OCI-LY7 (cell line): ENCODE measurements around the gene PNPLA6. TPM values are rescaled to one million over a fixed set of nuclear protein-coding genes. Genes with fewer than 3 reads are reported as not detected.

Source experiments
- BruUV-seq: library from RNA; stranded (reverse); fragments of 400-500 nt; replicated peaks from 2 replicates; lab custom pipeline; 2021; lab: Mats Ljungman, UMichigan
- CTCF ChIA-PET: fragments of 300-600 bp; sonication (Branson Sonifier 250); formaldehyde crosslinking; loops from one replicate; lab custom pipeline; 2022; ENCODE audit warnings: antibody characterized with exemption; ENCODE audit not compliant: unreplicated experiment; lab: Charles Lee
- POLR2A ChIA-PET: fragments of 300-600 bp; sonication (Branson Sonifier 250); formaldehyde crosslinking; loops from one replicate; lab custom pipeline; 2022; ENCODE audit warnings: antibody characterized with exemption; lab: Charles Lee
- DNase-seq: peaks from one replicate; pipeline ENCODE4 v3.0.0-alpha.2; 2015; ENCODE audit warnings: low spot score
- H2AFZ ChIP-seq: fragments of 200-600 bp; sonication (generic), shearing (Covaris generic); 2 replicates; pipeline ENCODE4 v1.6.1; 2014; ENCODE audit warnings: mild to moderate bottlenecking, antibody characterized with exemption, low read length, moderate library complexity
- H3K27ac ChIP-seq: fragments of 200-600 bp; sonication (generic); 2 replicates; pipeline ENCODE4 v1.5.1; 2014; ENCODE audit warnings: mixed run types, low read depth, mild to moderate bottlenecking, moderate library complexity, low read length, inconsistent platforms; ENCODE audit not compliant: poor library complexity, severe bottlenecking
- H3K36me3 ChIP-seq: fragments of 200-600 bp; sonication (generic); 2 replicates; pipeline ENCODE4 v1.6.1; 2014; ENCODE audit warnings: mild to moderate bottlenecking, antibody characterized with exemption, low read length, moderate library complexity, mixed read lengths; ENCODE audit not compliant: insufficient read depth
- H3K4me1 ChIP-seq: fragments of 200-600 bp; sonication (generic); 2 replicates; pipeline ENCODE4 v1.5.1; 2014; ENCODE audit warnings: mild to moderate bottlenecking, low read length; ENCODE audit not compliant: insufficient read depth, poor library complexity, severe bottlenecking
- H3K4me2 ChIP-seq: fragments of 200-600 bp; sonication (generic); 2 replicates; pipeline ENCODE4 v1.6.1; 2014; ENCODE audit warnings: mild to moderate bottlenecking, low read length
- H3K4me3 ChIP-seq: fragments of 200-600 bp; sonication (generic); 2 replicates; pipeline ENCODE4 v1.5.1; 2014; ENCODE audit warnings: mild to moderate bottlenecking, low read depth, low read length; ENCODE audit not compliant: poor library complexity, severe bottlenecking
- H3K79me2 ChIP-seq: fragments of 200-600 bp; sonication (generic); 2 replicates; pipeline ENCODE4 v1.6.1; 2016; ENCODE audit warnings: low read depth, mild to moderate bottlenecking, low read length, moderate library complexity, mixed read lengths; ENCODE audit not compliant: insufficient read depth
- H3K9me2 ChIP-seq: fragments of 200-600 bp; sonication (generic); 2 replicates; pipeline ENCODE4 v1.6.1; 2016; ENCODE audit warnings: mild to moderate bottlenecking, low read length, mixed read lengths; ENCODE audit not compliant: insufficient read depth
- H3K9me3 ChIP-seq: fragments of 200-600 bp; sonication (generic); 2 replicates; pipeline ENCODE4 v1.6.1; 2014; ENCODE audit warnings: mild to moderate bottlenecking, mixed run types, low read length, mixed read lengths
- H4K20me1 ChIP-seq: fragments of 200-600 bp; sonication (generic); 2 replicates; pipeline ENCODE4 v1.6.1; 2014; ENCODE audit warnings: mild to moderate bottlenecking, antibody characterized with exemption, low read length, moderate library complexity, mixed read lengths; ENCODE audit not compliant: insufficient read depth
- EZH2phosphoT487 ChIP-seq: fragments of 200-600 bp; sonication (generic); IDR thresholded peaks from 2 replicates; pipeline ENCODE4 v1.6.1; 2018; ENCODE audit warnings: low read depth, borderline replicate concordance, mild to moderate bottlenecking, mixed run types, antibody characterized with exemption, low read length, moderate library complexity, mixed read lengths
- intact Hi-C: fragments of 100-400 bp; cut with micrococcal nuclease; formaldehyde crosslinking; loops from one replicate; pipeline ENCODE4 v1.10.0; 2022; ENCODE audit not compliant: unreplicated experiment
- total RNA-seq, 2 experiments: library from RNA; depleted of rRNA in 1 of 2; stranded (reverse); fragments of >200 nt in 1 of 2; shearing (Covaris generic) in 1 of 2; gene quantifications; 2 replicates each; pipeline ENCODE4 v1.2.3, GENCODE V29; 2014 to 2022
- TF ChIP-seq, protein P1 (sequence below): fragments of 200-600 bp; sonication (generic); conservative IDR thresholded peaks from 2 replicates; pipeline ENCODE4 v1.5.1; 2014; ENCODE audit warnings: mild to moderate bottlenecking, antibody characterized with exemption, low read length, moderate library complexity, mixed read lengths

The PNPLA6 gene
- total RNA-seq, 2 experiments from 2014 or later, result 50.6 to 92.4 TPM

DNA sequence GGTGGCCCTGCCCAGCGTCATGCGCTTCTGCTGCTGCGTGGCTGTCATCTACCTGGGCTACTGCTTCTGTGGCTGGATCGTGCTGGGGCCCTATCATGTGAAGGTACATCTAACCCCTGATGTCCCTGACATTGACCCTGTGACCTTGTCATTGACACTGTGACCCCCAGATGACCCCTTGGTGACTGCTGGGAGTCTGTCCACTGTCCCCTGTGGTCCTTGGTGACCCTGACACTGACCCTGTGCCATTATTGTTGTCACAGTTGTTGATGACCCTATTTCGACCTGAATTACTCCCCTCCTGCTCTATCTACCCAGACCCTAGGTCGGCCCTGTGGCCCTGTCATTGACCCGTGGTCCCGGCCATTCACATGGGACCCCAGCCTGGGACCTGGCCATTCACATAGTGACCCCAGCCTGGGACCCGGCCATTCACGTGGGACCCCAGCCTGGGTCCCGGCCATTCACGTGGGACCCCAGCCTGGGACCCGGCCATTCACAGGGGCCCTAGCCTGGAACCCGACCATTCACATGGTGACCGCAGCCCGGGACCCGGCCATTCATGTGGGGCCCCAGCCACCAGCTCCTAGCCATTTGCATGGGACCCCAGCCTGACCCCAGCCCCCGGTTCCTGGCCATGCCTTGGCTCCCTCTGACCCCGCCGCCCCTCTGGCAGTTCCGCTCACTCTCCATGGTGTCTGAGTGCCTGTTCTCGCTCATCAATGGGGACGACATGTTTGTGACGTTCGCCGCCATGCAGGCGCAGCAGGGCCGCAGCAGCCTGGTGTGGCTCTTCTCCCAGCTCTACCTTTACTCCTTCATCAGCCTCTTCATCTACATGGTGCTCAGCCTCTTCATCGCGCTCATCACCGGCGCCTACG lies 5.7 kb upstream of the PNPLA6 start:
- Histone ChIP-seq H3K36me3 (0 out of 2 replicates have a peak, but pooled peaks cover 10% of the 10 kb centered on the region), H3K9me2 (no peaks in the 10 kb centered on the region), H3K79me2 (no peaks in the 10 kb centered on the region), H3K4me1 (peaks cover 5% of the 10 kb centered on the region), H4K20me1 (no peaks in the 10 kb centered on the region), H2AFZ (no peak overlapping the region), H3K27ac (no peak overlapping the region), H3K4me3 (no peak overlapping the region), H3K9me3 (no peaks in the 10 kb centered on the region), H3K4me2 (no peak overlapping the region)
- no peak for DNase-seq
- intact Hi-C loops, result loop anchor here (10.0 kb wide), 1 partner anchor 185 kb away; the partner anchor contains the start of gene ARHGEF18
- no peak for TF ChIP-seq EZH2phosphoT487
- TF ChIP-seq, protein P1, sequence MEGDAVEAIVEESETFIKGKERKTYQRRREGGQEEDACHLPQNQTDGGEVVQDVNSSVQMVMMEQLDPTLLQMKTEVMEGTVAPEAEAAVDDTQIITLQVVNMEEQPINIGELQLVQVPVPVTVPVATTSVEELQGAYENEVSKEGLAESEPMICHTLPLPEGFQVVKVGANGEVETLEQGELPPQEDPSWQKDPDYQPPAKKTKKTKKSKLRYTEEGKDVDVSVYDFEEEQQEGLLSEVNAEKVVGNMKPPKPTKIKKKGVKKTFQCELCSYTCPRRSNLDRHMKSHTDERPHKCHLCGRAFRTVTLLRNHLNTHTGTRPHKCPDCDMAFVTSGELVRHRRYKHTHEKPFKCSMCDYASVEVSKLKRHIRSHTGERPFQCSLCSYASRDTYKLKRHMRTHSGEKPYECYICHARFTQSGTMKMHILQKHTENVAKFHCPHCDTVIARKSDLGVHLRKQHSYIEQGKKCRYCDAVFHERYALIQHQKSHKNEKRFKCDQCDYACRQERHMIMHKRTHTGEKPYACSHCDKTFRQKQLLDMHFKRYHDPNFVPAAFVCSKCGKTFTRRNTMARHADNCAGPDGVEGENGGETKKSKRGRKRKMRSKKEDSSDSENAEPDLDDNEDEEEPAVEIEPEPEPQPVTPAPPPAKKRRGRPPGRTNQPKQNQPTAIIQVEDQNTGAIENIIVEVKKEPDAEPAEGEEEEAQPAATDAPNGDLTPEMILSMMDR, result no peak
- no TSS peak for BruUV-seq
- ChIA-PET CTCF (no interaction called here), POLR2A (no interaction called here)

DNA sequence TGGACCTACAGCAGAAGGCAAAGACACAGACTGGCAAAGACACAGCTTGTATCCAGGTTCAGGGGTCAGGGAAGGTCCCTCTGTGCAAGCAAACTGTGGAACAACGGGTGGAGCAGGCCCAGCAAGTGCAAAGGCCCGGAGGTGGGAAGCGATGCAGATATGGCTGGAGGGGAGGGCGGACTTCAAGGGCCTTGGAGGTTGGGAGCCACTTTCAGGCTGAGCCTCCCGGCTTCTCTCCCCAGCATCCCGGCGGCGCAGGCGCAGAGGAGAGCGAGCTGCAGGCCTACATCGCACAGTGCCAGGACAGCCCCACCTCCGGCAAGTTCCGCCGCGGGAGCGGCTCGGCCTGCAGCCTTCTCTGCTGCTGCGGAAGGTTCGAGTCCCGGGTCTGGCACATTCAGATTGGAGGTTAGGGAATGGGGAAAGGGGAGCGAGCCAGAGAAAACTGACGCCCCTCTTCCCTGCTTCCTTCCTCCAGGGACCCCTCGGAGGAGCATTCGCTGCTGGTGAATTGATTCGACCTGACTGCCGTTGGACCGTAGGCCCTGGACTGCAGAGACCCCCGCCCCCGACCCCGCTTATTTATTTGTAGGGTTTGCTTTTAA lies 2.1 kb upstream of the PNPLA6 start:
- ChIA-PET CTCF (interaction anchor here (0.6 kb wide), 1 partner anchor 803 kb away, joined by 3 read pairs; no protein-coding TSS in a partner anchor), POLR2A (interaction anchor here (1.5 kb wide), 1 partner anchor 11 kb away, joined by 4 read pairs; the partner anchor contains the start of gene MCOLN1)
- H3K36me3 ChIP-seq, result peaks cover 12% of the 10 kb centered on the region
- H2AFZ ChIP-seq, result peak overlapping the region; percentile 69
- no peaks in the 10 kb centered on the region for H3K79me2 ChIP-seq
- no peak for DNase-seq
- H4K20me1 ChIP-seq, result no peaks in the 10 kb centered on the region
- no peaks in the 10 kb centered on the region for H3K9me3 ChIP-seq
- intact Hi-C loops, result loop anchor here (10.0 kb wide), 1 partner anchor 189 kb away; the partner anchor contains the start of gene ARHGEF18
- no peaks in the 10 kb centered on the region for H3K9me2 ChIP-seq
- BruUV-seq, result no TSS peak
- H3K4me3 ChIP-seq, result peak overlapping the region; percentile 93
- H3K27ac ChIP-seq, result no peak overlapping the region
- peaks cover 13% of the 10 kb centered on the region for H3K4me1 ChIP-seq
- TF ChIP-seq EZH2phosphoT487, result no peak
- TF ChIP-seq, protein P1, result no peak
- H3K4me2 ChIP-seq, result peak overlapping the region; percentile 89
